Ovary (tissue), 3 donors: ENCODE results near the gene PALMD.

Source experiments
- POLR2A ChIP-seq: fragments of 450-650 bp; IDR thresholded peaks from one replicate; pipeline ENCODE4 v1.6.1; 2017; ENCODE audit warnings: antibody characterized with exemption, mild to moderate bottlenecking, moderate library complexity
- TF ChIP-seq, protein P1 (sequence below), 3 donors: fragments of 450-650 bp in 2 of 3; fragments of 200-600 bp in 1 of 3; IDR thresholded peaks; one replicate each; pipeline versions ENCODE4 v1.5.1 to v1.8.0; 2016 to 2022; ENCODE audit warnings: antibody characterized with exemption in 3 of 3, mild to moderate bottlenecking in 1 of 3
- donor health status: DM: no; HTN: no; CAD: no.

DNA sequence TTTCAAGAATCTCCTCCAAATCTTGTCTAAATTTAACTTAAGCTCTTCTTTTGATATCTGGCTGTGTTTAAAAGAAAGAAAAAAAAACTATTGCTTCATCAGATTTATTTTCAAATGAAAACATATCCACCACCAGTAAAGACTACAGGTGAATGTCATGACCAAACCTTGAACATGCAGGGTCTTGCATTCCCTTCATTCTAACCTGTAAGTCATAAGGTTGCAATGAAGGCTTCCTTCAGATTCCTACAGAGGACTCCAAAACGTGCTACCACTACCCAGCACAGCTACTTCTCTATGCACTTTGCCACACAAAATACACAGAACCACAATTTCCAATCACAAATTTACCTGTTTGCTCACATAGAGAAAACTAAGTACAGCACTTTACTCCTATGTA lies 94.2 kb downstream of the PALMD start:
- TF ChIP-seq POLR2A: no peak
- TF ChIP-seq, protein P1, sequence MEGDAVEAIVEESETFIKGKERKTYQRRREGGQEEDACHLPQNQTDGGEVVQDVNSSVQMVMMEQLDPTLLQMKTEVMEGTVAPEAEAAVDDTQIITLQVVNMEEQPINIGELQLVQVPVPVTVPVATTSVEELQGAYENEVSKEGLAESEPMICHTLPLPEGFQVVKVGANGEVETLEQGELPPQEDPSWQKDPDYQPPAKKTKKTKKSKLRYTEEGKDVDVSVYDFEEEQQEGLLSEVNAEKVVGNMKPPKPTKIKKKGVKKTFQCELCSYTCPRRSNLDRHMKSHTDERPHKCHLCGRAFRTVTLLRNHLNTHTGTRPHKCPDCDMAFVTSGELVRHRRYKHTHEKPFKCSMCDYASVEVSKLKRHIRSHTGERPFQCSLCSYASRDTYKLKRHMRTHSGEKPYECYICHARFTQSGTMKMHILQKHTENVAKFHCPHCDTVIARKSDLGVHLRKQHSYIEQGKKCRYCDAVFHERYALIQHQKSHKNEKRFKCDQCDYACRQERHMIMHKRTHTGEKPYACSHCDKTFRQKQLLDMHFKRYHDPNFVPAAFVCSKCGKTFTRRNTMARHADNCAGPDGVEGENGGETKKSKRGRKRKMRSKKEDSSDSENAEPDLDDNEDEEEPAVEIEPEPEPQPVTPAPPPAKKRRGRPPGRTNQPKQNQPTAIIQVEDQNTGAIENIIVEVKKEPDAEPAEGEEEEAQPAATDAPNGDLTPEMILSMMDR (IDR thresholded peaks at IDR 0.05): no peak
